ENCODE measurements around the gene SH3TC1.

The SH3TC1 gene

GRCh38 chr4:8198906-8199593 lies at the start of gene SH3TC1:
Gene SH3TC1 (plus strand): TSS chr4:8199290. CDS start chr4:8205195, 5,905 bp downstream.
- DNase-seq: peak; percentile 55

GRCh38 chr4:8149664-8150063 lies 49.4 kb upstream of the SH3TC1 start:
- no peak for DNase-seq

GRCh38 chr4:8150152-8151090 lies 48.7 kb upstream of the SH3TC1 start:
- DNase-seq: no peak

- DNase-seq: no peak
These were observed 47.9 kb upstream of the SH3TC1 start for GRCh38 chr4:8151165-8151650.

- no peak for DNase-seq
These were observed 46.8 kb upstream of the SH3TC1 start for GRCh38 chr4:8152090-8152864.

GRCh38 chr4:8152865-8153257 lies 46.2 kb upstream of the SH3TC1 start:
- DNase-seq: no peak

GRCh38 chr4:8153441-8153840 lies 45.6 kb upstream of the SH3TC1 start:
- DNase-seq: no peak

GRCh38 chr4:8155048-8155447 lies 44.0 kb upstream of the SH3TC1 start:
- DNase-seq: no peak

- peak; percentile 28 for DNase-seq
These were observed 43.2 kb upstream of the SH3TC1 start for GRCh38 chr4:8155660-8156421.

GRCh38 chr4:8156617-8157016 lies 42.5 kb upstream of the SH3TC1 start:
- peak; percentile 85 for DNase-seq

GRCh38 chr4:8157496-8157895 lies 41.6 kb upstream of the SH3TC1 start:
- DNase-seq: no peak

- peak; percentile 75 for DNase-seq
These were observed 41.0 kb upstream of the SH3TC1 start for GRCh38 chr4:8157944-8158709.

- DNase-seq: peak; percentile 98
These were observed 40.2 kb upstream of the SH3TC1 start, which contains the start of gene ABLIM2 for GRCh38 chr4:8158710-8159536. Gene ABLIM2 (minus strand): TSS chr4:8158813. CDS start chr4:8158689, 124 bp downstream.

- peak; percentile 56 for DNase-seq
These were observed 39.4 kb upstream of the SH3TC1 start for GRCh38 chr4:8159537-8160232.

GRCh38 chr4:8160233-8160560 lies 38.9 kb upstream of the SH3TC1 start:
- no peak for DNase-seq

- DNase-seq: no peak
These were observed 38.5 kb upstream of the SH3TC1 start for GRCh38 chr4:8160572-8160971.

GRCh38 chr4:8162625-8163024 lies 36.5 kb upstream of the SH3TC1 start:
- no peak for DNase-seq

GRCh38 chr4:8163026-8163425 lies 36.1 kb upstream of the SH3TC1 start:
- DNase-seq: no peak

GRCh38 chr4:8163436-8164193 lies 35.5 kb upstream of the SH3TC1 start:
- DNase-seq: no peak
